Measurements from ENCODE around the gene SGMS1. TPM values are rescaled to one million over a fixed set of nuclear protein-coding genes. Genes with fewer than 3 reads are reported as not detected.

Gene SGMS1
- total RNA-seq, 1 experiment from 2014 or later = 20.4 TPM

- no CpG with 5 or more reads among the region's 5 CpGs for WGBS (ENCODE audit: extremely low coverage, insufficient read length, low lambda C conversion rate)
- DNase-seq = no peak
Measured at GRCh38 chr10:50280049-50280841, 343.5 kb downstream of the SGMS1 start.

More at GRCh38 chr10:50280049-50280841, 343.5 kb downstream of the SGMS1 start:
- Histone ChIP-seq H3K79me2 (ENCODE audit: insufficient read depth, low read length) (no peaks in the 10 kb centered on the region), H3K79me1 (ENCODE audit: insufficient read depth, low read depth, low read length, poor library complexity, severe bottlenecking) (no peaks in the 10 kb centered on the region), H3K18ac (ENCODE audit: insufficient read length, low read depth, low read length) (no peak overlapping the region), H3K27ac (ENCODE audit: insufficient read length, low read depth, low read length) (no peak overlapping the region), H3K56ac (ENCODE audit: insufficient read length, low read depth, low read length) (no peak overlapping the region), H3K4ac (ENCODE audit: low read depth, low read length) (no peak overlapping the region), H4K20me1 (ENCODE audit: control insufficient read depth, insufficient read depth, insufficient read length) (no peaks in the 10 kb centered on the region), H2BK15ac (ENCODE audit: low read depth, low read length) (no peak overlapping the region), H3K9me3 (ENCODE audit: control insufficient read depth, low read depth, low read length) (no peaks in the 10 kb centered on the region), H4K91ac (ENCODE audit: insufficient read length, low read depth, low read length) (no peak overlapping the region), H4K8ac (replicated peaks; ENCODE audit: insufficient read length, low read depth, low read length) (no peak overlapping the region), H2AK5ac (ENCODE audit: insufficient read length, low read length) (no peak overlapping the region), H2BK120ac (ENCODE audit: low read depth, low read length, poor library complexity, severe bottlenecking) (no peak overlapping the region), H3K4me2 (ENCODE audit: insufficient read depth, insufficient read length, low read length) (no peak overlapping the region), H4K5ac (ENCODE audit: insufficient read length, low read depth, low read length) (no peak overlapping the region), H2BK20ac (ENCODE audit: low read depth, low read length, poor library complexity, severe bottlenecking) (no peak overlapping the region), H3K23ac (ENCODE audit: insufficient read length, low read depth, low read length) (no peak overlapping the region), H2BK12ac (ENCODE audit: insufficient read length, low read depth, low read length) (no peak overlapping the region), H3K4me1 (ENCODE audit: insufficient read depth, low read length) (no peaks in the 10 kb centered on the region), H3K27me3 (ENCODE audit: insufficient read depth, low read length) (no peaks in the 10 kb centered on the region; the same call in 1 of the 2 replicates), H3T11ph (ENCODE audit: low read length) (no peak overlapping the region), H2BK5ac (ENCODE audit: insufficient read length, low read length) (no peak overlapping the region), H3K9ac (ENCODE audit: extremely low read depth, insufficient read length, low read length) (no peak overlapping the region), H3K14ac (ENCODE audit: insufficient read depth, low read length) (no peak overlapping the region), H3K23me2 (ENCODE audit: insufficient read length, low read depth, low read length, poor library complexity, severe bottlenecking) (no peaks in the 10 kb centered on the region), H2AFZ (ENCODE audit: low read length) (no peak overlapping the region)
- Mint-ChIP-seq H3K4me1 (peaks cover 7 to 9% of the 10 kb centered on the region in 2 experiments), H3K27me3 (ENCODE audit: low read depth) (peaks cover 13% of the 10 kb centered on the region), H3K36me3 (ENCODE audit: insufficient read depth in 1 of 3, low read depth in 3 of 3) (no peaks in the 10 kb centered on the region), H3K9me3 (no peaks in the 10 kb centered on the region), H3K4me3 (no peak overlapping the region), H3K27ac (no peak overlapping the region)
- TF ChIP-seq CTCF (conservative IDR thresholded peaks at IDR 0.05) = no peak
